Neutrophil (primary cell): Measurements from ENCODE around the gene AIFM3.

Experiments used
- H3K27ac ChIP-seq: fragments of 200-600 bp; sonication (generic); 2 replicates; pipeline ENCODE4 v1.5.1; 2016; ENCODE audit warnings: mild to moderate bottlenecking, moderate library complexity
- H3K27me3 ChIP-seq: fragments of 200-600 bp; sonication (generic); 2 replicates; pipeline ENCODE4 v1.6.0; 2016; ENCODE audit warnings: mild to moderate bottlenecking
- H3K36me3 ChIP-seq: fragments of 200-600 bp; sonication (generic); 2 replicates; pipeline ENCODE4 v1.5.1; 2017
- H3K4me1 ChIP-seq, 2 experiments: fragments of 200-600 bp in 1 of 2; sonication (generic) in 1 of 2; 1 replicate in 1 of 2; 2 replicates in 1 of 2; pipeline versions ENCODE4 v1.5.1 to v1.6.1; 2013 to 2016; ENCODE audit warnings: low read depth in 1 of 2, low read length in 1 of 2, mild to moderate bottlenecking in 1 of 2, moderate library complexity in 1 of 2; ENCODE audit not compliant: control insufficient read depth in 1 of 2, insufficient read depth in 1 of 2
- H3K4me3 ChIP-seq, 2 experiments: fragments of 200-600 bp in 1 of 2; sonication (generic) in 1 of 2; 1 replicate in 1 of 2; 2 replicates in 1 of 2; pipeline ENCODE4 v1.5.1; 2013 to 2016; ENCODE audit warnings: low read depth in 1 of 2, low read length in 1 of 2, mild to moderate bottlenecking in 1 of 2, moderate library complexity in 1 of 2
- H3K9me3 ChIP-seq: fragments of 200-600 bp; sonication (generic); 2 replicates; pipeline ENCODE4 v1.5.1; 2016
- CTCF ChIP-seq: fragments of 200-600 bp; sonication (generic); IDR thresholded peaks from 2 replicates; pipeline ENCODE4 v1.5.1; 2016; ENCODE audit warnings: antibody characterized with exemption

AIFM3 gene

GRCh38 chr22:20992056-20992442 lies 25.0 kb downstream of the AIFM3 start:
- Histone ChIP-seq H3K9me3 (no peaks in the 10 kb centered on the region), H3K36me3 (peaks cover 80% of the 10 kb centered on the region), H3K4me1 (no peaks in the 10 kb centered on the region), H3K4me3 (no peak overlapping the region), H3K27me3 (no peaks in the 10 kb centered on the region), H3K27ac (no peak overlapping the region)
- TF ChIP-seq CTCF = no peak

- H3K4me1 ChIP-seq = no peaks in the 10 kb centered on the region
- no peaks in the 10 kb centered on the region for H3K9me3 ChIP-seq
- no peak for TF ChIP-seq CTCF
- H3K4me3 ChIP-seq = no peak overlapping the region
- H3K27ac ChIP-seq = no peak overlapping the region
- no peaks in the 10 kb centered on the region for H3K27me3 ChIP-seq
- peaks cover 81% of the 10 kb centered on the region for H3K36me3 ChIP-seq
Observed at GRCh38 chr22:20992456-20993303, 25.6 kb downstream of the AIFM3 start.

- Histone ChIP-seq H3K4me1 (no peaks in the 10 kb centered on the region), H3K27ac (no peak overlapping the region), H3K27me3 (no peaks in the 10 kb centered on the region), H3K4me3 (no peak overlapping the region), H3K9me3 (no peaks in the 10 kb centered on the region), H3K36me3 (peaks cover 78% of the 10 kb centered on the region)
- no peak for TF ChIP-seq CTCF
Observed at GRCh38 chr22:20993304-20994127, 26.5 kb downstream of the AIFM3 start.

GRCh38 chr22:20994128-20994901 lies 27.3 kb downstream of the AIFM3 start:
- Histone ChIP-seq H3K27ac (no peak overlapping the region), H3K9me3 (no peaks in the 10 kb centered on the region), H3K4me1 (no peaks in the 10 kb centered on the region), H3K4me3 (no peak overlapping the region), H3K27me3 (no peaks in the 10 kb centered on the region), H3K36me3 (peaks cover 78% of the 10 kb centered on the region)
- no peak for TF ChIP-seq CTCF

GRCh38 chr22:20994902-20995241 lies 27.8 kb downstream of the AIFM3 start:
- no peak for TF ChIP-seq CTCF
- Histone ChIP-seq H3K9me3 (no peaks in the 10 kb centered on the region), H3K27ac (no peak overlapping the region), H3K27me3 (no peaks in the 10 kb centered on the region), H3K4me3 (no peak overlapping the region), H3K36me3 (peaks cover 78% of the 10 kb centered on the region), H3K4me1 (no peaks in the 10 kb centered on the region)
